Stimulated activated CD4-positive, alpha-beta T cell treated with anti-CD3 and anti-CD28 coated beads, Interleukin-1b, Interleukin-23, amount 100 ng/mL, for 4 hours (primary cell): ENCODE measurements around the gene DVL2.
"Not testable (repeated sequence)": the region's sequence is repeated elsewhere in the genome, so short reads cannot be mapped to it uniquely, and the experiment has no call there.

ENCODE experiments used
- DNase-seq, 2 donors: peaks; one replicate each; pipeline ENCODE4 v3.0.0-alpha.2; 2020; ENCODE audit warnings: low read depth in 2 of 2

DVL2 gene

GRCh38 chr17:7203391-7203790 lies 30.9 kb downstream of the DVL2 start:
- DNase-seq = no peak

- DNase-seq = no peak
Observed at GRCh38 chr17:7196651-7197401, 37.5 kb downstream of the DVL2 start.

- no peak for DNase-seq
Observed at GRCh38 chr17:7195971-7196370, 38.3 kb downstream of the DVL2 start.

GRCh38 chr17:7192271-7192937 lies 41.9 kb downstream of the DVL2 start:
- no peak for DNase-seq

GRCh38 chr17:7191571-7192270 lies 42.6 kb downstream of the DVL2 start:
- DNase-seq = no peak

- no peak for DNase-seq
Observed at GRCh38 chr17:7191069-7191468, 43.2 kb downstream of the DVL2 start.

GRCh38 chr17:7190276-7190917 lies 43.9 kb downstream of the DVL2 start:
- no peak for DNase-seq

- DNase-seq = no peak
Observed at GRCh38 chr17:7186241-7186640, 48.1 kb downstream of the DVL2 start.

- no peak for DNase-seq
Observed at GRCh38 chr17:7184647-7185046, 49.7 kb downstream of the DVL2 start.

- DNase-seq = no peak
Observed at GRCh38 chr17:7184091-7184488, 50.2 kb downstream of the DVL2 start.

GRCh38 chr17:7183433-7184090 lies 50.8 kb downstream of the DVL2 start:
- DNase-seq = no peak

- DNase-seq = not testable (repeated sequence)
Observed at GRCh38 chr17:7182101-7182500, 52.2 kb downstream of the DVL2 start.

- DNase-seq = no peak
Observed at GRCh38 chr17:7179317-7180254, 54.7 kb downstream of the DVL2 start, which contains the start of gene ASGR1. Gene ASGR1 (minus strand): TSS chr17:7179370. CDS start chr17:7178563, 807 bp downstream.

GRCh38 chr17:7178973-7179316 lies 55.4 kb downstream of the DVL2 start:
- DNase-seq = no peak

GRCh38 chr17:7177954-7178477 lies 56.3 kb downstream of the DVL2 start:
- no peak for DNase-seq

GRCh38 chr17:7177191-7177953 lies 56.9 kb downstream of the DVL2 start:
- DNase-seq = peak; percentile 51 to 53

- DNase-seq = no peak
Observed at GRCh38 chr17:7176841-7177190, 57.5 kb downstream of the DVL2 start.

- DNase-seq = no peak
Observed at GRCh38 chr17:7176107-7176840, 58.0 kb downstream of the DVL2 start.
